GM18517 (cell line): ENCODE measurements around the gene PPP6C.
A peak's percentile ranks its signal among the peaks of the same experiment; 100 is the strongest.
"Not testable (repeated sequence)": the region's sequence is repeated elsewhere in the genome, so short reads cannot be mapped to it uniquely, and the experiment has no call there.

ENCODE experiments used
- ATAC-seq: cut with Tn5 transposase; IDR thresholded peaks from one replicate; pipeline ENCODE4 v1.9.1; 2021; ENCODE audit warnings: mild to moderate bottlenecking, moderate library complexity; ENCODE audit not compliant: unreplicated experiment

Gene PPP6C

GRCh38 chr9:125142560-125143376, 46.8 kb downstream of the PPP6C start:
- no peak for ATAC-seq

GRCh38 chr9:125141751-125142150, 47.9 kb downstream of the PPP6C start:
- ATAC-seq, result no peak

- ATAC-seq, result no peak
Observed at GRCh38 chr9:125141251-125141650, 48.4 kb downstream of the PPP6C start.

- ATAC-seq, result no peak
Observed at GRCh38 chr9:125140576-125140975, 49.0 kb downstream of the PPP6C start.

GRCh38 chr9:125137200-125137599, 52.4 kb downstream of the PPP6C start:
- ATAC-seq, result no peak

- no peak for ATAC-seq
Observed at GRCh38 chr9:125134976-125135375, 54.6 kb downstream of the PPP6C start.

- no peak for ATAC-seq
Observed at GRCh38 chr9:125133403-125134329, 55.9 kb downstream of the PPP6C start.

- no peak for ATAC-seq
Observed at GRCh38 chr9:125131778-125132177, 57.8 kb downstream of the PPP6C start.

- peak; percentile 74 for ATAC-seq
Observed at GRCh38 chr9:125126019-125126746, 63.4 kb downstream of the PPP6C start.

GRCh38 chr9:125125523-125125922, 64.1 kb downstream of the PPP6C start:
- no peak for ATAC-seq

- no peak for ATAC-seq
Observed at GRCh38 chr9:125121146-125121545, 68.5 kb downstream of the PPP6C start.

- no peak for ATAC-seq
Observed at GRCh38 chr9:125119643-125120286, 69.8 kb downstream of the PPP6C start.

GRCh38 chr9:125118696-125119095, 70.9 kb downstream of the PPP6C start:
- ATAC-seq, result not testable (repeated sequence)

GRCh38 chr9:125114503-125114902, 75.1 kb downstream of the PPP6C start:
- not testable (repeated sequence) for ATAC-seq

GRCh38 chr9:125110464-125110863, 79.1 kb downstream of the PPP6C start:
- ATAC-seq, result no peak

GRCh38 chr9:125108541-125108940, 81.1 kb downstream of the PPP6C start:
- not testable (repeated sequence) for ATAC-seq

GRCh38 chr9:125106285-125106893, 83.2 kb downstream of the PPP6C start:
- ATAC-seq, result no peak

- ATAC-seq, result no peak
Observed at GRCh38 chr9:125103770-125104460, 85.7 kb downstream of the PPP6C start.

GRCh38 chr9:125103021-125103420, 86.6 kb downstream of the PPP6C start:
- ATAC-seq, result no peak

- ATAC-seq, result no peak
Observed at GRCh38 chr9:125100822-125101221, 88.8 kb downstream of the PPP6C start.
